ENCODE measurements around the gene MAST2.
"Not testable (repeated sequence)": the region's sequence is repeated elsewhere in the genome, so short reads cannot be mapped to it uniquely, and the experiment has no call there.

MAST2 gene

DNA sequence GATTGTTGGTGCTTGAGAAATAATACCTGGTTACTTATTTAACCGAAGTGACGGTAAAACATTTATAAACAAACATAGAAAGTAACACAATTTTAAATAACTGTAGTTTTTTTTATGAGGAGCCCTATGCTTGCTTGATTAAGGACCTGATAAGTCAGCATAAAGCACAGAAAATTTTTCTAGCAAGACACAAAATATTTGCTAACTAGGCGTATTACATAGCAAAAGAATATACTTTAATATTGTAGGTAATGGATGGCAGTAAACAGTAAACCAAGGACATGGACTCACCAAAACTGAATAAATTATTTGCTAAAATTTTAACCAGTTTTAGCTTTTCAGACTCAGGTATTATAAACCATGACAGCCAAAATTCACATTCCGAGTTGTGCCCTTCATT is 90.9 kb downstream of the MAST2 start:
- no peak for DNase-seq (ENCODE audit: low spot score)

DNA sequence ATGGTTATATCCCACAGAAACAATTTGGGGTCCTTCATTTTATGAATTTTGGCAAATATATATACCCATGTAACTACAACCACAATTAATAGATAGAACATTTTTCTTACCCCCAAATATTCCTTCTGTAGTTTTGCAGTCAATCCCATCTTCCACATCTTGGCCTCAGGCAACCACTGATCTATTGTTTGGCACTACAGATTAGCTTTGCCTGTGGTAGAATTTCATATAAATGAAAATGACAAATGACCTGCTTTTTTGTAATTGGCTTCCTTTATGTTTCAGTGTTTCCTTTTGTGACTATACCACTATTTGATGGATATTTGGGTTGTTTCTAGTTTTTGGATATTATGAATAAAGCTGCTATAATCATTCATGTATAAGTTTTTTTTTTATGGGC is 91.5 kb downstream of the MAST2 start:
- no peak for DNase-seq (ENCODE audit: low spot score)

- no peak for DNase-seq (ENCODE audit: low spot score)
Observed at GRCh38 chr1:45895406-45895805, 92.0 kb downstream of the MAST2 start.

DNA sequence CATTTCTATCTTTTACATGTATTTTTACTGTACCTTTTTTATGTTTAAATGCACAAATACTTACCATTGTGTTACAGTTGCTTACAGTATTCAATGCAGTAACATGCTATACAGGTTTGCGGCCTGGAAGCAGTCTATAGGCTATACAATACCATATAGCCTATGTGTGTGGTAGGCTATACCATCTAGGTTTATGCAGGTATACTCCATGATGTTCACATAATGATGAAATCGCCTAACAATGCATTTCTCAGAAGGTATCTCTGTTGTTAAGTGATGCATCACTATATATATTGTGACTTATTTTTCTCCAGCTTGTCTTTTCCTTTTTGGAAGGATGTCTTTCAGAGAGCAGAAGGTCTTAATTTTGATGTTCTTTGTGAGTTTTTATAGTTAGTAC is 103.5 kb downstream of the MAST2 start:
- no peak for DNase-seq (ENCODE audit: low spot score)

- DNase-seq (ENCODE audit: low spot score): no peak
Observed at GRCh38 chr1:45908611-45909140, 105.3 kb downstream of the MAST2 start.

GRCh38 chr1:45911634-45912033 is 108.2 kb downstream of the MAST2 start:
- no peak for DNase-seq (ENCODE audit: low spot score)

GRCh38 chr1:45913183-45913683 is 109.8 kb downstream of the MAST2 start:
- DNase-seq (ENCODE audit: low spot score): no peak

- no peak for DNase-seq (ENCODE audit: low spot score)
Observed at GRCh38 chr1:45913731-45914501, 110.5 kb downstream of the MAST2 start.

- no peak for DNase-seq (ENCODE audit: low spot score)
Observed at GRCh38 chr1:45914836-45915235, 111.4 kb downstream of the MAST2 start.

- no peak for DNase-seq (ENCODE audit: low spot score)
Observed at GRCh38 chr1:45922374-45922773, 119.0 kb downstream of the MAST2 start.

DNA sequence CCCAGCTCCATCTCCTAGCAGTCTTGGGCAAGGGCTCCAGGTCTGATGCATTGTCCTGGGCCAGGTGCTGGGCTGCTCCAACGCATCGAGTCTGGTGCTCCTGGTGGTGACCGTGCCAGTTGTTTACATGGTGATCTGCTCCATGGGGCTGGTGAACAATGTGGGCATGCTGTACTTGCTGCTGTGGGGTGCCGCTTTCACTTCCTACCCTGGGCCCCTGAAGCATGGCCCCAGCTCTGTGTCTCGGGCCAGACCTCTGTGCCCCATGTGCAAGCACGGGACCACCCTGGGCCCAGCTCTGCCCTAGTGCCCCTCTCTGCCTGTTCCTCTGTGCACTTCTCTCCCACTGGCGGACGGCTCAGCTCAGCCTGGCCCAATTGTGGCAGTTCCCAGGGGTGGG is 119.4 kb downstream of the MAST2 start:
- no peak for DNase-seq (ENCODE audit: low spot score)

- DNase-seq (ENCODE audit: low spot score): no peak
Observed at GRCh38 chr1:45923343-45923742, 119.9 kb downstream of the MAST2 start.

- DNase-seq (ENCODE audit: low spot score): no peak
Observed at GRCh38 chr1:45924736-45925135, 121.3 kb downstream of the MAST2 start.

DNA sequence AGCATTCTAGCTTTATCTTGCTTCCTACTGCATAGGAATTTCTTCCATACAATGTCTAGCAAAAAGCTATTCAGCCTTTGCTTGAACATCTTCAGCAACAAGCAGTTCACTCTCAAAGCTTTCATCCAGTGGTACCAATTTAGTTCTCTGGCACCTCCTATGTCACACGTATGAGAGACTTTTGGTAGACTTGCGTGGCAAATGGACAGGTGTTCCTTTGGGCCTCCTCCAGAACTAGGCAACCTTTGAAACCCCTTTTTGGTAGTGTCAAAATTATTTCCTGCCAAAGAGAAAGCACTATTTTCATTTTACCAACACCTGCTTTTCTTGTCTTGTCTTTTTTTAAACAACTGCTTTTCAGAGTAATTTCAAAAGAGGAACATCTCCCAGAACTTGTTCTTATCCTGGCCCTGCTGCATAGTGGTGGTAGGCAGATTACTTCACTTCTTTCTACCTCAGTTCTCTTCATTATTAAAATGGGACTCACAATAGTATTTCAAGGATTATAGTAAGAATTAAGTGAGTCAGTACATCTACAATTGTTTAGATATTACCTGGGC is 122.4 kb downstream of the MAST2 start:
- no peak for DNase-seq (ENCODE audit: low spot score)

GRCh38 chr1:45926330-45926729 is 122.9 kb downstream of the MAST2 start:
- no peak for DNase-seq (ENCODE audit: low spot score)

DNA sequence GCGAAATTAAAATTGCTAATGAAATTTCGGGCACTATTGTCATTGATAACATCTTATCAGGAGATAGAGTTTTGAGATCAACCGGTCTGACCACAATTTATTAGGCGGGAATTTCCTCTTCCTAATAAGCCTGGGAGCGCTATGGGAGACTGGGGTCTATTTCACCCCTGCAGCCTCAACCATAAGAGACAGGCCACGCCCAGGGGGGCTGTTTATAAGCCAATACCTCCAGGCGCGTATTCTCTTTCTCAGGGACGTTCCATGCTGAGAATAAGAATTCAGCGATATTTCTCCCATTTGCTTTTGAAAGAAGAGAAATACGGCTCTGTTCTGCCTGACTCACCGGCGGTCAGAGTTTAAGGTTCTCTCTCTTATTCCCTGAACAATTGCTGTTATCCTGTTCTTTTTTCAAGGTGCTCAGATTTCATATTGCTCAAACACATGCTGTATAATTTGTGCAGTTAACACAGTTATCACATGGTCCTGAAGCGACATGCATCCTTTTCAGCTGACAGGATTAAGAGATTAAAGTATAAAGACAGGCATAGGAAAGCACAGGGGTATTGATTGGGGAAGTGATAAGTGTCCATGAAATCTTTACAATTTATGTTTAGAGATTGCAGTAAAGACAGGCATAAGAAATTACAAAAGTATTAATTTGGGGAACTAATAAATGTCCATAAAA is 124.0 kb downstream of the MAST2 start:
- DNase-seq (ENCODE audit: low spot score): not testable (repeated sequence)

- DNase-seq (ENCODE audit: low spot score): no peak
Observed at GRCh38 chr1:45928486-45929205, 125.2 kb downstream of the MAST2 start.

DNA sequence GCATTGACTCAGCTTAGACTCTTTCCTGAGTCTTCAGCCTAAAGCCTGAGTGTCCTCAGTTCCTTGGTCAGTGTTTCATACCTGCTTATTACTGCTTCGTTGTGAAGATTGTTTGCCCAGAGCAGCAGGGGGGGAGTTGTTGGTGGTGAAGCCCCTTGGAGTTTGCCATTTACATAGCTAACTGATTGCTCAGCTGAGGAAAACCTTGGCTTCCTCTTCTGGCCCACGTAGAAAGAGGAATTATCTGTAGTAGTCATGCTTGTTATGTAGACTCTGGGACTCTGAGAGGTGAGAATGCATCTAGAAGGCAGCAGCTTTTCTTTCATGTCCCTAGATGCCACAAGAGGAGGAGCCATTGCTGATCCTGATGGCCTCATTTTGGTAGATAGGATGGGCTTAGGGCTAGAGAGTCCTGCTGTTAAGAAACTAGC is 125.9 kb downstream of the MAST2 start:
- no peak for DNase-seq (ENCODE audit: low spot score)

DNA sequence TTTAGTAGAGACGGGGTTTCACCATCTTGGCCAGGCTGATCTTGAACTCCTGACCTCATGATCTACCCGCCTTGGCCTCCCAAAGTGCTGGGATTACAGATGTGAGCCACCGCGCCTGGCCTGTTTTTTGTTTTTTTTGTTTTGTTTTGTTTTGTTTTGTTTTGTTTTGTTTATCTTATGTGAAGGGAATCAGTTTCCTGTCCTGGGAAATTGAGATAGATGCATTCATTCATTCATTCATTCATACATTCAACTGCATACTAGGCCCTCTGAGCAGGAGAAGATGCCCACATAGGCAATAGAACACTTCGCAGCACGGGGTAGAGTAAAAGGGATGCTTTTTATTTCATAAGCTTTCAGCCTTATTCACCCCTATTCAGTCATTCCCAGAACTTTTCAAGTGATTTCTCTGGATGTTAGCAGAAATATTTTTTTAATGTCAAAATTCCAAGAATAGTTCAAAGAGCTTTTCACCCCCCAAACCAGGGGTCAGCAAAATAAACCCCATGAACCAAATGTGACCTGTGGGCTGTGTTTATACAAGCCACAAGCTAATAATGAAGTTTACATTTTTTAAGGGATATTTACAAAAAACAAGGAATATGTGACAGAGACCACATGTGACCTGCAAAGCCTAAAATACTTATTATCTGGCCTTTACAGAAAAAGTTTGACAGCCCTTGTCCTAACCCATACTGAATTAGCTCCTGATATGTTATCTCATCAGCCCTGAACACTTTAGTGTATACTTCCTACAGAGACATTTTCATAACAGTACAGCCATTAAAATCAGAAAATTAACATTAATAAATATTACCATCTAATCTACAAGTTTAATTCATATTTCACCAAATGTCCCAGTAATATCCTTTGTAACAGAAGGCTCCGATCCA is 127.1 kb downstream of the MAST2 start:
- DNase-seq (ENCODE audit: low spot score): no peak

- not testable (repeated sequence) for DNase-seq (ENCODE audit: low spot score)
Observed at GRCh38 chr1:45932205-45932604, 128.8 kb downstream of the MAST2 start.

DNA sequence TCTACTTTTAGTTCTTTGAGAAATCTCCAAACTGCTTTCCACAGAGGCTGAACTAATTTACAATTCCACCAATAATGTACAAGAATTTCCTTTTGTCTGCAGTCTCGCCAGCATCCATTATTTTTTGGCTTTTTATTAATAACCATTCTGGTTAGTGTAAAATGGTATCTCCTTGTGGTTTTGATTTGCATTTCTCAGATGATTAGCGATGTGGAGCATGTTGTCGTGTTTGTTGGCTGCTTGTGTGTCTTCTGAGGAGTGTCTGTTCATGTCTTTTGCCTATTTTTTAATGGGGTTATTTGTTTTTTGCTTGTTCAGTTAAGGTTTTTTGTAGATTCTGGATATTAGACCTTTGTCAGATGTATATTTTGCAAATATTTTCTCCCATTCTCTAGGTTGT is 131.5 kb downstream of the MAST2 start:
- DNase-seq (ENCODE audit: low spot score): no peak

All from ecto neural progenitor cell (in vitro differentiated cells).